ENCODE results near the gene PPP1R7. TPM values are rescaled to one million over a fixed set of nuclear protein-coding genes. Genes with fewer than 3 reads are reported as not detected.

The PPP1R7 gene
- total and polyA plus RNA-seq, 2 donors from 2014 or later, result 64.6 to 94.9 TPM

GRCh38 chr2:241197947-241198346 lies 47.7 kb downstream of the PPP1R7 start:
- Histone ChIP-seq H3K9ac (ENCODE audit: low read length in 3 of 3) (no peak overlapping the region), H3K9me3 (ENCODE audit: control insufficient read depth in 2 of 3, insufficient read depth in 1 of 3, low read length in 3 of 3) (no peaks in the 10 kb centered on the region), H3K36me3 (ENCODE audit: control insufficient read depth in 2 of 3, insufficient read depth in 3 of 3, low read length in 3 of 3) (no peaks in the 10 kb centered on the region), H3K27me3 (ENCODE audit: control insufficient read depth, insufficient read depth, low read length) (no peaks in the 10 kb centered on the region), H3K4me3 (ENCODE audit: low read length in 3 of 3) (no peak overlapping the region), H3K27ac (ENCODE audit: low read depth in 2 of 2, low read length in 2 of 2) (no peak overlapping the region), H3K4me1 (ENCODE audit: control insufficient read depth in 2 of 3, insufficient read depth in 2 of 3, low read depth in 1 of 3, low read length in 3 of 3) (no peaks in the 10 kb centered on the region)
- FAIRE-seq (no peak), DNase-seq (no peak)
- intact Hi-C loops (cut with DNase I), result no loop called here
- no peak for TF ChIP-seq CTCF (IDR thresholded peaks at IDR 0.05; ENCODE audit: borderline replicate concordance, extremely low read depth, insufficient read depth)

GRCh38 chr2:241198381-241199279 lies 48.4 kb downstream of the PPP1R7 start:
- Histone ChIP-seq H3K9ac (ENCODE audit: low read length in 3 of 3) (no peak overlapping the region), H3K36me3 (ENCODE audit: control insufficient read depth in 2 of 3, insufficient read depth in 3 of 3, low read length in 3 of 3) (no peaks in the 10 kb centered on the region), H3K4me1 (ENCODE audit: control insufficient read depth in 2 of 3, insufficient read depth in 2 of 3, low read depth in 1 of 3, low read length in 3 of 3) (no peaks in the 10 kb centered on the region), H3K27ac (ENCODE audit: low read depth in 2 of 2, low read length in 2 of 2) (no peak overlapping the region), H3K9me3 (ENCODE audit: control insufficient read depth in 2 of 3, insufficient read depth in 1 of 3, low read length in 3 of 3) (no peaks in the 10 kb centered on the region), H3K4me3 (ENCODE audit: low read length in 3 of 3) (no peak overlapping the region), H3K27me3 (ENCODE audit: control insufficient read depth, insufficient read depth, low read length) (no peaks in the 10 kb centered on the region)
- peak in 3 of 5 donors; percentile 23 to 30 (median 26) for DNase-seq
- intact Hi-C loops (cut with DNase I), result no loop called here
- no peak for FAIRE-seq
- no peak for TF ChIP-seq CTCF (IDR thresholded peaks at IDR 0.05; ENCODE audit: borderline replicate concordance, extremely low read depth, insufficient read depth)

- no peak for TF ChIP-seq CTCF (IDR thresholded peaks at IDR 0.05; ENCODE audit: borderline replicate concordance, extremely low read depth, insufficient read depth)
- Histone ChIP-seq H3K4me3 (ENCODE audit: low read length in 3 of 3) (no peak overlapping the region), H3K9ac (ENCODE audit: low read length in 3 of 3) (no peak overlapping the region), H3K27ac (ENCODE audit: low read depth in 2 of 2, low read length in 2 of 2) (no peak overlapping the region), H3K36me3 (ENCODE audit: control insufficient read depth in 2 of 3, insufficient read depth in 3 of 3, low read length in 3 of 3) (no peaks in the 10 kb centered on the region), H3K27me3 (ENCODE audit: control insufficient read depth, insufficient read depth, low read length) (no peaks in the 10 kb centered on the region), H3K4me1 (ENCODE audit: control insufficient read depth in 2 of 3, insufficient read depth in 2 of 3, low read depth in 1 of 3, low read length in 3 of 3) (no peaks in the 10 kb centered on the region), H3K9me3 (ENCODE audit: control insufficient read depth in 2 of 3, insufficient read depth in 1 of 3, low read length in 3 of 3) (no peaks in the 10 kb centered on the region)
- intact Hi-C loops (cut with DNase I), result no loop called here
- FAIRE-seq, result no peak
- DNase-seq, result no peak
Observed at GRCh38 chr2:241199286-241199685, 49.0 kb downstream of the PPP1R7 start.

All from kidney (tissue), 14 donors.